Pancreas (tissue), 8 donors: ENCODE results near the gene GADD45A. TPM values are rescaled to one million over a fixed set of nuclear protein-coding genes. Genes with fewer than 3 reads are reported as not detected.

Source experiments
- polyA plus RNA-seq, 2 donors: library from polyadenylated mRNA; stranded (reverse); fragments of 200-250 nt; gene quantifications; one replicate each; pipeline ENCODE4 v1.2.3, GENCODE V29; 2013
- total RNA-seq, 6 donors: library from RNA; stranded (reverse); fragmentation: NEBNext Ultra II Directional in 4 of 6; extraction: Animal tissue kit (Norgen Biotek cat#: 25700) in 4 of 6; gene quantifications; one replicate each; pipeline versions ENCODE4 v1.2.1 to v1.2.4, GENCODE V29; 2021 to 2023
- donor health status: healthy with polysubstance abuse.
- donor health status: DM: no; HTN: no; CAD: no; lungs with moderate emphysema.
- donor health status: DM: no; HTN: no; CAD: no.
- donor health status: Bipolar disorder and iron deficiency.
- donor health status: DM: yes; HTN: yes; CAD: no.
- donor health status: DM: no; HTN: no; CAD: no.
- donor health status: DM: no; HTN: no; CAD: no.
- donor health status: DM: yes; HTN: yes; CAD: no.

Gene GADD45A
- total and polyA plus RNA-seq, 8 donors, result 7.9 to 17.3 (median 13.3) TPM

Other genes starting within 250 kb of the GADD45A start
- gene GNG12, start 148.3 kb downstream of the GADD45A start, total RNA-seq, result 10 to 100 TPM; 16.0 to 39.8 (median 23.2) TPM
- 10 to 100 TPM in 1 of 2 donors, 1 to 10 TPM in 1; 7.3 to 19.7 TPM for gene GNG12, start 148.3 kb downstream of the GADD45A start, polyA plus RNA-seq